Mononuclear cell (primary cell): ENCODE results near the gene MPL. TPM values are rescaled to one million over a fixed set of nuclear protein-coding genes. Genes with fewer than 3 reads are reported as not detected.

Experiments
- H3K27me3 ChIP-seq: 2 replicates; pipeline ENCODE4 v1.6.0; 2011; ENCODE audit warnings: low read length, control low read depth; ENCODE audit not compliant: insufficient read depth
- H3K4me1 ChIP-seq: 2 replicates; pipeline ENCODE4 v1.5.1; 2011; ENCODE audit warnings: mild to moderate bottlenecking, low read length, control low read depth; ENCODE audit not compliant: insufficient read depth
- H3K4me3 ChIP-seq: 2 replicates; pipeline ENCODE4 v1.5.1; 2011; ENCODE audit warnings: mild to moderate bottlenecking, low read length, moderate library complexity
- H3K9me3 ChIP-seq: 2 replicates; pipeline ENCODE4 v1.5.1; 2011; ENCODE audit warnings: low read depth, mild to moderate bottlenecking, control low read depth, low read length
- total RNA-seq: library from RNA; depleted of rRNA; stranded (reverse); fragments of >200 nt; gene quantifications from one replicate; pipeline ENCODE4 v1.2.3, GENCODE V29; 2012

Gene MPL
- total RNA-seq, 1 donor, result 2.3 TPM

DNA sequence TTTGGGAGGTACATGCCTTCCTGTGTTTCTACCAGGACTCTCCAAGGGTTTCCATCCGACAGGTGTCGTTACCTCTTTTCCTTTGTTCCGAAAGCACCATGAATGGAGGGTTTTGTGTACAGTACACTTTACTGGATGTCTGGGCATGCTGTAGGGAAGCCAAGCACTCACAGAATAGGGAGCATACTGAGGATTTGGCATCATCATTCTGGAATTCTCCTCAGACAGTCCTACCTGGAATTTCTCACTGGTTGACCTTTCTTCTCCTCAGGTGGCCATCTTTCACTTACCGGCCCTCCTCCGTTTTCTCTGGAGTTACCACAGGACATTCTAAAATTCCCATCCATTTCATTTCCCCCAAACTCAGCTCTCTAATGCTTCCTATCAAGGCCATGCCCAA lies 5.9 kb upstream of the MPL start:
- no peaks in the 10 kb centered on the region for H3K27me3 ChIP-seq
- H3K9me3 ChIP-seq, result no peaks in the 10 kb centered on the region
- H3K4me1 ChIP-seq, result peaks cover 9% of the 10 kb centered on the region
- no peak overlapping the region for H3K4me3 ChIP-seq

DNA sequence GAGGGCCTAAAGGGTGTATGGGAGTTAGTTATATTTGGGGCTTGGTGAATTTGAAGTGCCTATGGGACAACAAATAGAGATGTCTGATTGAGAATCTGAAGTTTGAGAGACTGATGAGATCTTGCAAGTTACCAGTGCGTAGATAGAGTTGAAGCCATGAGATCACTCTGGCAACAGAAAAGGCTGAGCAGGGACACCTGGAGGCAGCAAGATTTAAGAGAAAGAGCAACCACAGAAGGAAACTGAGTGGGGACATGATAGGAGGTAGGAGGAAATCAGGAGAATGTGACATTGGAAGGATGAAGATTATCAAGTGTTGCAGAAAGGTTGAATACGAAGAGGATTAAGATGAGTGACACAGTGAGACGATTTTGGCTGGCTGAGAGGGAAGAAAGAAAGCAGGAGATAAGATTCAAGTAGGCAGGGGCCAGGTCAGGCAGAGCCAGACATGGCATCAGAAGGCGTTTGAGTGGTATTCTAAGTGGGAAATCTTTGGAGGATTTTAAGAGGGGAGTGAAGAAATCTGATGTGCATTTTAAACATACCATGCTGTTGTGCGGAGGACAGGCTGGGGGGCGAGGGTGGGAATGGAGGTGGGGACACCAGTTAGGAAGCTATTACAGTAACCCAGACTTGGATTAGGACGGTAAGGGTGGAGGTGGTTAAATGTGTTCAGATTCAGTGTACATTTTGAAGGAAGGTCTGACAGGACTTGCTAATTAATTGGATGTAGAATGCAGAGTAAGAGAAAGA lies 3.0 kb upstream of the MPL start:
- H3K27me3 ChIP-seq, result no peaks in the 10 kb centered on the region
- no peak overlapping the region for H3K4me3 ChIP-seq

DNA sequence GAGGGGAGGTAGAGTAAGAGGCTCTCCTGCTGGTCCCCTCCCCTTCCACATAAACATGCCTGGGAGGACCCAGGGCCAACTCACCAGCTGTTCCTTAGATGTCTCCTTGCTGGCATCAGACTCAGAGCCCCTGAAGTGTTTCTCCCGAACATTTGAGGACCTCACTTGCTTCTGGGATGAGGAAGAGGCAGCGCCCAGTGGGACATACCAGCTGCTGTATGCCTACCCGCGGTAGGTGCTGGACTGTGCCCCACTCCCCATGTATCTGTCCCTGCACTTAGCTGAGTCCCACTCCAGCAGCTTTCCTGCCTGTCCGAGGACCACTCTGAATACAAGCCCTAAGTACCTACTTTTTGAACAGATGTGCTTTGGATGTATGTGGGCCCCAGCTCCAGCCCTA lies 383 bp downstream of the MPL start:
- H3K9me3 ChIP-seq, result no peaks in the 10 kb centered on the region
- H3K4me3 ChIP-seq, result no peak overlapping the region
- H3K27me3 ChIP-seq, result no peaks in the 10 kb centered on the region
- no peaks in the 10 kb centered on the region for H3K4me1 ChIP-seq

More for the DNA sequence above, 3.0 kb upstream of the MPL start:
- H3K4me1 ChIP-seq, result peaks cover 8% of the 10 kb centered on the region
- no peaks in the 10 kb centered on the region for H3K9me3 ChIP-seq

DNA sequence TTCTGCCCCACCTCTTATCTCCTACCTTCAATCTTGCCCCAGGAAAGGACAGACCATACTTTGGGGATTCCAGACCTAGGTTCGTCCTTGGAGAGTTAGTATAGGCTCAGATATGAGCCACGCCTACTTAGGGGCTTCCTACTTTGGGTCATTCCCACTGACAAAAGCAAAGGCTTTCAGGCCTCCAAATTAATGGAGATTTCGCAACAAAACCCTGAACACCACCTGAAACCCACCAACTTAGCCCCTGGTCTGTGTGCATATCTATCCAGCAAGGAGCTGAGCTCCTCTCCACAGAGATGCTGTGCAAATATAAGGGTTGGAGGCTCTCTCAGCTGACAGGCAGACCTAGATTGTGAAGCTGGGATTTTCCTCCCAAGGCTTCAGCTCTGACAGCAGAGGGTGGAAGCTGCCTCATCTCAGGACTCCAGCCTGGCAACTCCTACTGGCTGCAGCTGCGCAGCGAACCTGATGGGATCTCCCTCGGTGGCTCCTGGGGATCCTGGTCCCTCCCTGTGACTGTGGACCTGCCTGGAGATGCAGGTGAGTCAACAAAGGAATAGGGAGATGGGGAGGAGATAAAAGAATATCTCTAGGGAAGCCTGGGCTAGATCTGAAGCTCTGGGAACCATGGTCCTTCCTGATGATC lies 2.1 kb downstream of the MPL start:
- H3K27me3 ChIP-seq, result no peaks in the 10 kb centered on the region
- no peaks in the 10 kb centered on the region for H3K9me3 ChIP-seq
- no peak overlapping the region for H3K4me3 ChIP-seq
- H3K4me1 ChIP-seq, result no peaks in the 10 kb centered on the region

- H3K9me3 ChIP-seq, result no peaks in the 10 kb centered on the region
- H3K27me3 ChIP-seq, result no peaks in the 10 kb centered on the region
- H3K4me3 ChIP-seq, result no peak overlapping the region
- no peaks in the 10 kb centered on the region for H3K4me1 ChIP-seq
These were observed 2.9 kb downstream of the MPL start for GRCh38 chr1:43340559-43340958.

DNA sequence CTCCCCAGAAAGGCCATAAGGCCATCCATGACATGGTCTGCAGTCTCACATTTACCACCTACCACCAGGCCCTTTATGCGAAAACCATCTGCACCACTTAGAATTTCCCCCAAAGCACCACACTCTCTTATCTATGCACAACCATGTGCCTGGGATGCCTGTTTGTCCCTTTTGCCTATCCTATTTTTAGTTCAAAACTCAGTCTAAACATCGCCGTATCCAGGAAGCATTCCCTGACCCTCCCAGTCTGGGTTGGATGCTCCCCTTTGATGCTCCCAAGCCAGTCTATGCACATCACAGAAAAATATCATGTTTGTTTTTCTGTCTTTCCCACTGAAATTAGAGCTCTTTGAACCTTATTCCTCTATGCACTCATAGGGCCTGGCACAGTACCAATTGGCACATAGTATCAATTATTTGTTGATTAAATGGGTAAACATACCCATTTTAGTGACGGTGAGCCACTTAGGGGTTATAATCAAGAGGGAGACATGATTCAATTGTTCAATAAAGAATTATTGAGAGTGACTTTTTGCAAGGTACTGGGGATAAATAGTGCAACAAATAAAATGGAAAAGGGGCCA lies 6.7 kb downstream of the MPL start:
- no peaks in the 10 kb centered on the region for H3K9me3 ChIP-seq
- no peaks in the 10 kb centered on the region for H3K4me1 ChIP-seq
- H3K27me3 ChIP-seq, result no peaks in the 10 kb centered on the region
- no peak overlapping the region for H3K4me3 ChIP-seq

DNA sequence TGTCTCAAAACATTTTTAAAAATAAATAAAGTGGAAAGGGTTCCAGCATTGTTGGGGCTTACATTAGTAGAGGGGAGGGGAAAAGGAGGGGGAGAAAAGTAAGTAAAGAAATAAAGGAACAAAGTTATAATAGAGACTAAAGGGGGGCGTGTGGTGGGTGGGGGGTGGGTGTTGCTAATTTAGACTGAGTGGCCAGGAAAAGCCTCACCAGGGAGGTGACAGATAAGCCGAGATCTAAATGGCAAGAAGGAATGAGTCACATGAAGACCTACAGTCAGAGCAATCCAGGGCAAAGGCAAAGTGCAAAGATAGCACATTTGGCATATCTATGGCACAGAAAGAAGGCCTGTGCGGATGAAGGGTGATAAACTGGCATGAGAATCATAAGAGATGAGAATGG lies 7.5 kb downstream of the MPL start:
- Histone ChIP-seq H3K4me1 (no peaks in the 10 kb centered on the region), H3K27me3 (no peaks in the 10 kb centered on the region), H3K4me3 (no peak overlapping the region), H3K9me3 (no peaks in the 10 kb centered on the region)

- Histone ChIP-seq H3K4me1 (no peaks in the 10 kb centered on the region), H3K9me3 (no peaks in the 10 kb centered on the region), H3K27me3 (no peaks in the 10 kb centered on the region), H3K4me3 (no peak overlapping the region)
These were observed 9.0 kb downstream of the MPL start for GRCh38 chr1:43346636-43347035.

- Histone ChIP-seq H3K9me3 (no peaks in the 10 kb centered on the region), H3K27me3 (no peaks in the 10 kb centered on the region), H3K4me1 (no peaks in the 10 kb centered on the region), H3K4me3 (no peak overlapping the region)
These were observed 10.8 kb downstream of the MPL start for GRCh38 chr1:43348343-43348808.

DNA sequence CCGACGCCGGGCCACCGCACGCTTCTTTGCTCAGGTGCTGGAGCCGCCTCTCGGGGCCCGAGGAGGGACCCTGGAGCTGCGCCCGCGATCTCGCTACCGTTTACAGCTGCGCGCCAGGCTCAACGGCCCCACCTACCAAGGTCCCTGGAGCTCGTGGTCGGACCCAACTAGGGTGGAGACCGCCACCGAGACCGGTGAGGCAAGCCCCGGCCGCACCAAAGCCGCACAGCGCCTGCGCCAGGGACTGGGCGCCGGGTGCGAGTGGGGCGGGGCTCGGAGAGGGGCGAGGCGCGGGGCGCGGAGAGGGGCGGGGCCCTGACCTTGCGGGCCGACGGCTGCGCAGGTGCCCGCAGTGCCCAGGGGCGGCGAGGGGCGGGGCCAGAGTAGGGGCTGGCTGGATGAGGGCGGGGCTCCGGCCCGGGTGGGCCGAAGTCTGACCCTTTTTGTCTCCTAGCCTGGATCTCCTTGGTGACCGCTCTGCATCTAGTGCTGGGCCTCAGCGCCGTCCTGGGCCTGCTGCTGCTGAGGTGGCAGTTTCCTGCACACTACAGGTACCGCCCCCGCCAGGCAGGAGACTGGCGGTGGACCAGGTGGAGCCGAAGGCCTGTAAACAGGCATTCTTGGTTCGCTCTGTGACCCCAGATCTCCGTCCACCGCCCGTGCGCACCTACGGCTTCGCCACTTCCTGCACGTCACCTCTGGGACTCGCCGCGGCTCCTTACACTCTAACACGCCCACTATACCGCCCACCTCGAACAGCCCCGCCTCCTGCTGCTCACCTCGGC lies 11.4 kb downstream of the MPL start:
- Histone ChIP-seq H3K4me3 (peak overlapping the region; percentile 13), H3K9me3 (no peaks in the 10 kb centered on the region), H3K27me3 (no peaks in the 10 kb centered on the region), H3K4me1 (no peaks in the 10 kb centered on the region)

- Histone ChIP-seq H3K27me3 (no peaks in the 10 kb centered on the region), H3K9me3 (no peaks in the 10 kb centered on the region), H3K4me3 (peak overlapping the region; percentile 13), H3K4me1 (no peaks in the 10 kb centered on the region)
These were observed 12.1 kb downstream of the MPL start for GRCh38 chr1:43349594-43350306.

- Histone ChIP-seq H3K9me3 (no peaks in the 10 kb centered on the region), H3K4me1 (no peaks in the 10 kb centered on the region), H3K27me3 (no peaks in the 10 kb centered on the region)
These were observed 13.4 kb downstream of the MPL start for GRCh38 chr1:43350976-43351375.

GRCh38 chr1:43351421-43352350 lies 14.1 kb downstream of the MPL start:
- H3K4me3 ChIP-seq, result no peak overlapping the region
- H3K9me3 ChIP-seq, result no peaks in the 10 kb centered on the region

More at GRCh38 chr1:43350976-43351375, 13.4 kb downstream of the MPL start:
- no peak overlapping the region for H3K4me3 ChIP-seq

DNA sequence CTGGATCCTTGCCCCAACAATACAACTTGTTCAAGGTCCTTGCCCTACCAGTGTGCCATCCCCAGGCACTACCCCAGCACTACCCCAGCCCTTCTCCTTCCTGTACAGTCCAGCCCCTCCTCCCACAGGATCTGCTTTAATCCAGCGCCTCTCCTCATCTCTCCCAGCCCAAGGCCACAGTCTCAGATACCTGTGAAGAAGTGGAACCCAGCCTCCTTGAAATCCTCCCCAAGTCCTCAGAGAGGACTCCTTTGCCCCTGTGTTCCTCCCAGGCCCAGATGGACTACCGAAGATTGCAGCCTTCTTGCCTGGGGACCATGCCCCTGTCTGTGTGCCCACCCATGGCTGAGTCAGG lies 14.7 kb downstream of the MPL start:
- Histone ChIP-seq H3K27me3 (no peaks in the 10 kb centered on the region), H3K9me3 (no peaks in the 10 kb centered on the region), H3K4me3 (no peak overlapping the region), H3K4me1 (no peaks in the 10 kb centered on the region)

More at GRCh38 chr1:43351421-43352350, 14.1 kb downstream of the MPL start:
- Histone ChIP-seq H3K4me1 (no peaks in the 10 kb centered on the region), H3K27me3 (no peaks in the 10 kb centered on the region)
